Skin of body (tissue), 2 donors: ENCODE results near the gene BCAR1. TPM values are rescaled to one million over a fixed set of nuclear protein-coding genes. Genes with fewer than 3 reads are reported as not detected.
"Not testable (repeated sequence)": the region's sequence is repeated elsewhere in the genome, so short reads cannot be mapped to it uniquely, and the experiment has no call there.

ENCODE experiments used
- DNase-seq: peaks from one replicate; lab custom pipeline; 2025; lab: John Stamatoyannopoulos, UW
- total RNA-seq: library from RNA; depleted of rRNA; stranded (reverse); fragments of >200 nt; gene quantifications from one replicate; pipeline ENCODE4 v1.2.3, GENCODE V29; 2014

BCAR1 gene
- total RNA-seq, 1 donor from 2014 or later, result 16.8 TPM

DNA sequence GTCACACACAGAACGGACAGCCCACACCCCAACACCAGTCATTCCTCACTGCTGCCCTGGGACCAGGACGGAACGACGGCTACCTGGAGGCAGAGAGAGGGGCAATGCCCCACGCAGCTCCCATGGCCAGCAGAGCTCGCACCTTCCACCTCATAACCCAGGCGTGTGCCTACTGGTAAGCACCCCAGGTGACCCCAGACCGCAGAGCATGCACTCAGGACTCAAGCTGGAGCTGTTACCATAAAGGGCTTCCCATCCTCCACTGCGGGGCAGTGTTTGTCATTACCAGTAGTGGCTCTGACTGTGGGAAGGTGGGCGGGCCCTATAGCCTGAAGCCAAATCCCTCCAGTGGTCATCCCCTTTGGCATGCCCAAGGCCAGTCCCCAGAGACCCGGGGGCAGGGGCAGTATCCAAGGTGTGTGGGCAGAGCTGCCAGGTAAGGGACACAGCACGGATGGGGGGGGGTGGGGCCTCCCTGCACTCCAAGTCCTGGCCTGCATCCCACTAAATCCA is 4.7 kb upstream of the BCAR1 start:
- DNase-seq, result no peak

GRCh38 chr16:75254359-75254837 is 3.0 kb upstream of the BCAR1 start:
- no peak for DNase-seq

DNA sequence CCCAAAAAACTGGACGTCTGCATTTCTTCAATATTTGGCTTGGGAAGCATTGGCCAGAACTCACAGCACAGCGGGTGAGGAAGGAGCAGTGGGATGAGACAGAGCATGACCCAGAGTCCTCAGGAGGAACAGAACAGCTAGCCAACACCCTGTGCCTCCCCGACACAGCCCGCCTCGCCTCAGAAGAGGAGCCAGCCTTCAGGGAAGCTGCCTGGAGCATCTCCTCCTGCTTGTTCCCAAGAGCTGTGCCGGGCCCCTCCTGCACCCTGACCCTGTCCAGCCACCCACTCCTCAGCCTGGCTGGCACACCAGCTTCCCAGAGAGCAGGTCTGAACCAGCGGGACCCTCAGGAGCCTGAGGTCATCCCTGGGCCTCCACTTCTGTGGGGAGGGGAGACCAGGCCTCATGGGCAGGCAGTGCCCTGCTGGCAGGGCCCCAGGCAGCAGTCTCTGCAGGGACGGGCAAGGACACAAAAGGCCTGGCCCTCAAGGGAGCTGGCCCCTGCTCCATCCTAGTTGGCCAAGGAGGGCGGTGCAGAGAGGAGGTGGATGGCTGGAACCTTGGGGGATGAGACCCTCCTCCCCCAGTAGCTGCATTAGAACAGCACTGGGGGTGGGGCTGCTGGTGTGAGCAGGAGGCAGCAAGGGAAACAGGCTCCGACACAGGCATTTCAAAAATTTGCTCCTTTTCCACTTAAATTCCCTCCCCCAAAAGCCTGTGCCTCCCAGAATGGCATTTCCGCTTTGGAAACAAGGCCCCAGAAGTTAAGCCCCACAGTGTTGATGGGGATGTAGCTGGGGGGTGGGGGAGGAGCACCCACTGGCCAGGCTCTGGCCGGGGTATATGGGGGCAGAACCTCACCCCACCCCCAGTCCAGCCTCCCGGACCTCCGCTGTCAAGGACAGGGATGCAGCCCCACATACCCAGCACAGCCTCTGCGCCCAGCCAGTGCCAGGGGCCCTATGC is 1.8 kb upstream of the BCAR1 start:
- DNase-seq, result no peak

- no peak for DNase-seq
Observed at GRCh38 chr16:75252049-75252864, 833 bp upstream of the BCAR1 start.

DNA sequence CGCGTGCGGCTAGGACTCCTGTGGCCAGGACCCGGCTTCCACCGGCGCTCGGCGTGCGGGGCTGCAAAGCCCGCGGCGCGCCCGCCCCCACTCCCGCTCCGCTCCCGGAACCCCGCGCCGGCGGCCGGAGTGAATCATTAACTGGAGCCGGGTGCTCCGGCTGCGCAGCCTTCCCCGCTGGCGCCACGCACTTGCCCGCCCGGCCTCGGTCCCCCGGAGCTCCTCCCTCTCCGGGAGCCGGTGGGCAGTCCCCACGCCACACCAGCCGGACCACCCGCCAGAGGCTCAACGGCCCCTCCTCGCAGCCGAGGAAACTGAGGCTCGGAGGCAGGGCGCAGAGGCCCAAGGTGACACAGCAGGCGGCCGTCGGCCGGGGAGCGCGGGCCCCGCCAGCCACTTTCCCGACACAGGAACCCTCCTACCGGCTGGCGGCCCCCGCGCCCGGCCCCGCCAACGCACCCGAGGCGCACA is 580 bp downstream of the BCAR1 start:
- DNase-seq, result no peak

- no peak for DNase-seq
Observed at GRCh38 chr16:75250089-75250808, 1.2 kb downstream of the BCAR1 start.

- DNase-seq, result no peak
Observed at GRCh38 chr16:75249441-75249840, 2.0 kb downstream of the BCAR1 start.

DNA sequence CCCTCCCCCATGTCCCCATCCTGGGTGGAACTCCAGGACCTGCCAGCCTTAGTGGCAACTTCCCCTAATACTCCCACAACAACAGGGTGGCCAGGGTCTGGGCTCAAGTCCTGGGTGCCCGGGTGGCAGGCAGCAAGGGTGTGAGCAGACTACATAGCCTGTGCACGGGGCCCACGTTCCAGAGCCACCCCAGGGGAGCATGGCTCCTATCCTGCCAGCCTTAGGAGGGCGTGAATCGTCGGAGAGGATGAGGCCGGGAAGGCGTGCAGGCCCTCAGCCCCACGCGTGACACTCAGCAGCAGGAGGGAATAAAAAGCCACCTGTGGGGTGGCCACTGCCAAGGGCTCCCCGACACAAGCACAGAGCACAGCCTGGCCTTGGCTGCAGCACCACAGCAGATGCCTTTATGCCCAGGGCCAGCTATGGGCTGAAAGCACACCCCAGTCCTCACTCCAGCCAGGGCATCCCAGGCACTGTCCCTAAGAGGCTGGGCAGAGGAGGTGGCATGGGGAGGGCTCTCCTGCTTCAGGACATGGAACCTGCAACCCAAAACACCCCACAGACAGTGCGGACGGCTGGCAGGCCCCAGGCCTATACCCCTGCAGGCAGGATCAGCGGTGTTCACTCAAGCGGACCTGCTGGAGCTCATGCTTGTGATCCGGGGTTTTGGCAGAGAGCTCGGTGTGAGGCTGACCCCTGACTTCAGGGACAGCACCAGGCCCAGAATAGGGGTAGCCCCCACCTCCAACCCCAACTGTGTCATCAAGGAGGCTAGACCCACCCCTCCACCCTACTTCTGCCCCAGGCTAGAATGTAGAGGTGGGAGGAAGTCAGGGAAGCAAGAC is 2.7 kb downstream of the BCAR1 start:
- DNase-seq, result no peak

DNA sequence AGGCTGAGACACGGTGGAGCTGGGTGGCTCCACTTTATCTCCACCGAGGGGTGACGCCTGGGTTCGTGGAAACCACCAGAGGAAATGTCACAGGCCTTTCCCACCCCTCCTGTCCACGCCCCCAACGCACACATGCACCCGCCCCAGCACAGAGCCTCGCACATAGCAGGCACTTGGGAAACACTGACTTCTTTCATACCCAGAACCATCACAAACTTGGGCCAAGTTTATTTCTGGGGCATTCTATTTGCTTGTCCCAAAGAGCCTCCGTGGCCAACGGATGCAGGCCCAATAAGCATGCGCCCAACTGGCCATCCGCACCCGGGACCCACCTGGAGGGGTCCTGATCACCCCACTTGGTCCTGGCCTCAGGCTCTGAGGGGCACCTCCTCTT is 3.3 kb downstream of the BCAR1 start:
- no peak for DNase-seq

DNA sequence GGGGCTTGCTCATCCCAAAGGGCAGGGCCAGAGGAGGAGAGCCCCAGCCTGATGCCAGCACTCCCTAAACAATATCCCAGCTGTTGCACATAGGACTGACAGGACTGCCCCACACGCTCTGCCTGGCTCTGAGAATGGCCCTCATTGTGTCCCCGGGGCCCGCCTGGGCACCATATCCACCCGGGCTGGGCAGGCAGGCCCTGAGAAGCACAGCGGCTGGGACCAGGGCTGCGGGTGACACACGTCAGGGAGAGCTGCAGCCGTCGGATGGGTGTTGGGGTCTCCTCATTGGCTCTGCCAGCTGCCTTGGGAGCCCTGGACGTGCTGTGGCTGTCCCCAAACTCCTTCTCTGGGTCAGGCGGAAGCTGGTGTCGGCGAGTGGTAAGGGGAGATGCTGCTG is 4.2 kb downstream of the BCAR1 start:
- no peak for DNase-seq

DNA sequence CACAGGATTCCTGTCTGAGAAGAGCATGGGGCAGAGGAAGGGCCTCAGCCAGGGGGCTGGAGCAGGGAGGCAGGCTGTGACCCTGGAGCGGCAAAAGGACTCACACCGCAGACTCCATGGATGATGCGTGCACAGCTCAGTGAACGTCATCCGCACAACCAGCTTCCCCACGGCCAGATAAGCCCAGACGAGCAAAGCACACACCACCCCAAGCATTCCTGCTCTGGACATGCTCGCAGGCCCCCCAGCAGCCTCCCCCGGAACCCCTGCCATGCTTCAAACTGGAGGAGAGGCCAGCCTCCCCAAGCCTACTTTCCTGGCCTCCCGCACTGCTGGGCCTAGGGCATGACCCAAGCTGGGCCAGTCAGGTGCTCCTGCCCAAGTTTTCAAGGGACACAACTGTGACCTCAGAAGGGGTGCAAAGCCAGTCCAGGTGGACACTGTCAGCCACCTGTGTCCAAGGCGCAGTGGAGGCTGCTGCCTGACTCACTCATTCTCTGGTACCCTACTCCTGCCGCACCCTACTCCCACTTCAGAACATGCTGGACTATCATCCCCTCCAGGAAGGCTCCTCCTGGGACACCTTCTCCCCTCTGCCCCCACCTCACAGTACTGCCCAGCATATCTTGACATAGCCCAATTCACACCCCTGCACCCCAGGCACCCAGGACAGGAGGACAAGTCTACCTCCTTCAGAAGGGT is 4.8 kb downstream of the BCAR1 start:
- no peak for DNase-seq

GRCh38 chr16:75244844-75245758 is 6.3 kb downstream of the BCAR1 start:
- peak; percentile 51 for DNase-seq

DNA sequence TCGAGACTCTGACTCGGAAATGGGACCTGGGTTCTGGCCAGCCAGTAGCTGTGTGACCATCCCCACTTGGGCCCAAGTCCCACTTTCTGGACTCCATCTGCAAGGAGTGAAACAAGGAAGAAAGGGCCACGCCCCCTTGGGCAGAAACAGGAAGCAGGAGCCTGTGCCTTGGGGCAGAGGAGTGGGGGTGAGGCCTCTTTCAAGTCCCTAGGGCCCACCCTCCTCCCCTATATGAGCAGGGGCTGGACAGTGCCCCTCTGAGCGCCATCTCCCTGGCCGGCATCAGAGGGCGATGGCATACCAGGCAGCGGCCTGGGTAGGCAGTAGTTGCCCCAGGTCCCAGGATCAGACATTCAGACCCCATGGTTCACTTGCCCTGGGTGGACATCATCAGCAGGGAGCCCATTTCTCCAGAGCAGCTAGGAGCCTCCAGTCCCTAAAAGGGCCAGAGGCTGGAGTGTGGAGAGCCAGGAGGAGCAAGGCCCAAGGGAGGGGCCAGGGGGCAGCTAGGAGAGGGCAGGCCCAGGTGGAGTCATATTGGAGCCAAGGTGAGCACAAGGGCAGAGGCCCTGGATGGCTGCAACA is 7.1 kb downstream of the BCAR1 start:
- DNase-seq, result no peak

GRCh38 chr16:75243667-75244224 is 7.7 kb downstream of the BCAR1 start:
- no peak for DNase-seq

DNA sequence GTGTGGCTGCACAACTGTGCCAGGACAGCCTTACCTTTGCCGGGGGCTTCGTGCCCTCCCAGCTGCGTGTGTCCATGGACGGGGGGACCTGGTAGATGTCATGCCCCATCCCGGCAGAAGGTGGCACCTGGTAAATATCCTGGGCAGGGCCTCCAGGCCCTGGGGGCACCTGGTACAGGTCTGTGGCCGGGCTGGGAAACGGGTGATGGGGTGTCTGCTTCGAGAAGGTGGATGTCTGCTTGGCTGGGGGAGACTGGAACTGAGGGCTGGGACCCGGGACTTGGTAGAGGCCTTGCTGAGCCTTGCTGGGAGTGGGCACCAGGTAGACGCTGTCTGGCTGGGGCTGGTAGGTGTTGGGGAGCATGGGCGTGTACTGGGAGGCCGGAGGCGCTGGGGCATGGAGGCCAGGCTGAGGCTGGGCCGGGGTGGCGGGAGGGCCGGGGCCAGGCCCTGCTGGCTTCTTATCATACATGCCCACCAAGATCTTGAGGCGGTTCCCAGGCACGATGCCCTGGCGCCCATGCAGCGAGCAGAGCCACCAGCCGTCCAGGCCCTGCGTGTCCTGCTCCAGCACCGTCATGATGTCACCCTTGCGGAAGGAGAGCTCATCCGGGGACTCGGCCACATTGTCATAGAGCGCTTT is 8.9 kb downstream of the BCAR1 start:
- not testable (repeated sequence) for DNase-seq

DNA sequence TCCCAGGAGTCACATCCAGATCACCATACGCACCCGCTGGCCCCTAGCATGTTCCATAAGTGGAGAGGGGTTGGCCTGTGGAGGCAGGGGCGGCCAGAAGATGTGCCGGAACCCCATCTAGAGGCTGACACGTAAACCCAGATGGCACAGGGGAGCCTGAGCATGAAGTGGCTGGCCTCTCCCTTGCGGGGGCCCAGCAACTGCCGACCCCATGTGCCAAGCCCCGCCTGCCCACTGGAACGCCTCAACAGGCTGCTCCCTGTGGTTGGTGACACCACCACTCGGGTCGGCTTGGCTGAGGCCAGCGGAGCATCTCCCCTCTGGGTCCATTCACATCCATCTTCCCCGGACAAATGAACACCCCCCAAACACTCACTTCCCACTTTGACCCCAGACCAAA is 9.5 kb downstream of the BCAR1 start:
- DNase-seq, result no peak

DNA sequence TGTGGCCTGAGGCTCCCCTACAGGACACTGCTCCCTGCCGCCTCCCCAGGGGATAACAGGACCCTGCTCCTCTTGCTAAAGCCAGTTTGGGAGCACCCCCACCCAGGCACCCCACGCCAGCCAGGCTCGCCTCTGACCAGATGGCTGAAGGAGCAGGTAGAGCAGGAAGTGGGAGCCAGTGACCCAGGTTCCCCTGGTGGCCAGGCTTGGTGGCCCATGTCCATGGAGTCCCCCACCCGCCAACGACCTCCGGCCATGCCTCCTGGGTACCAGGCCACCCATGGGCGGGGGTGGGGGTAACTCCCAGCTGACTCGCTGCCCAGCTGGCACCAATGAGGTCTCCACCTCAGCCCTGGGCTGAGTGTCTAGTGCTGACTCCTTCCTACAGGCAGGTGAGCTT is 10.0 kb downstream of the BCAR1 start:
- no peak for DNase-seq
